NCI-H69 (cell line): Measurements from ENCODE around the gene SLC13A3.

Experiments used
- DNase-seq: peaks from one replicate; lab custom pipeline; 2025; lab: John Stamatoyannopoulos, UW

The SLC13A3 gene

GRCh38 chr20:46635514-46636136 is 15.6 kb downstream of the SLC13A3 start:
- DNase-seq = no peak

GRCh38 chr20:46634528-46634927 is 16.7 kb downstream of the SLC13A3 start:
- no peak for DNase-seq

- DNase-seq = no peak
Observed at GRCh38 chr20:46631874-46632446, 19.3 kb downstream of the SLC13A3 start.

- DNase-seq = no peak
Observed at GRCh38 chr20:46631212-46631869, 19.9 kb downstream of the SLC13A3 start.

- no peak for DNase-seq
Observed at GRCh38 chr20:46630306-46630705, 21.0 kb downstream of the SLC13A3 start.

GRCh38 chr20:46629341-46629740 is 21.9 kb downstream of the SLC13A3 start:
- DNase-seq = no peak

- DNase-seq = no peak
Observed at GRCh38 chr20:46627234-46627633, 24.0 kb downstream of the SLC13A3 start.

- DNase-seq = no peak
Observed at GRCh38 chr20:46626758-46627157, 24.5 kb downstream of the SLC13A3 start.

- DNase-seq = no peak
Observed at GRCh38 chr20:46625875-46626373, 25.3 kb downstream of the SLC13A3 start.

- DNase-seq = no peak
Observed at GRCh38 chr20:46624946-46625345, 26.3 kb downstream of the SLC13A3 start.

GRCh38 chr20:46622165-46622564 is 29.1 kb downstream of the SLC13A3 start:
- no peak for DNase-seq

GRCh38 chr20:46621492-46621891 is 29.8 kb downstream of the SLC13A3 start:
- no peak for DNase-seq

- no peak for DNase-seq
Observed at GRCh38 chr20:46619445-46619844, 31.8 kb downstream of the SLC13A3 start.

- no peak for DNase-seq
Observed at GRCh38 chr20:46618316-46619100, 32.8 kb downstream of the SLC13A3 start.

- DNase-seq = no peak
Observed at GRCh38 chr20:46614503-46614902, 36.8 kb downstream of the SLC13A3 start.

GRCh38 chr20:46610145-46610544 is 41.1 kb downstream of the SLC13A3 start:
- DNase-seq = no peak

- DNase-seq = no peak
Observed at GRCh38 chr20:46609043-46609442, 42.2 kb downstream of the SLC13A3 start.

- no peak for DNase-seq
Observed at GRCh38 chr20:46607849-46608497, 43.3 kb downstream of the SLC13A3 start.

- DNase-seq = no peak
Observed at GRCh38 chr20:46607191-46607848, 43.9 kb downstream of the SLC13A3 start.

- DNase-seq = no peak
Observed at GRCh38 chr20:46606817-46607190, 44.5 kb downstream of the SLC13A3 start.

- no peak for DNase-seq
Observed at GRCh38 chr20:46605978-46606816, 45.1 kb downstream of the SLC13A3 start.
